Measurements from ENCODE around the gene SPACDR.

SPACDR gene

GRCh38 chr7:100419660-100420226 is 44.3 kb downstream of the SPACDR start:
- no peak for DNase-seq (ENCODE audit: extremely low read depth, insufficient read length)
- H3K4me3 ChIP-seq (replicated peaks; ENCODE audit: low read depth, low read length): no peak overlapping the region
- H3K27me3 ChIP-seq (replicated peaks; ENCODE audit: control insufficient read depth, insufficient read depth, low read length): no peaks in the 10 kb centered on the region
- no peaks in the 10 kb centered on the region for H3K36me3 ChIP-seq (ENCODE audit: control insufficient read depth, insufficient read depth, low read length)
- TF ChIP-seq, protein P1, sequence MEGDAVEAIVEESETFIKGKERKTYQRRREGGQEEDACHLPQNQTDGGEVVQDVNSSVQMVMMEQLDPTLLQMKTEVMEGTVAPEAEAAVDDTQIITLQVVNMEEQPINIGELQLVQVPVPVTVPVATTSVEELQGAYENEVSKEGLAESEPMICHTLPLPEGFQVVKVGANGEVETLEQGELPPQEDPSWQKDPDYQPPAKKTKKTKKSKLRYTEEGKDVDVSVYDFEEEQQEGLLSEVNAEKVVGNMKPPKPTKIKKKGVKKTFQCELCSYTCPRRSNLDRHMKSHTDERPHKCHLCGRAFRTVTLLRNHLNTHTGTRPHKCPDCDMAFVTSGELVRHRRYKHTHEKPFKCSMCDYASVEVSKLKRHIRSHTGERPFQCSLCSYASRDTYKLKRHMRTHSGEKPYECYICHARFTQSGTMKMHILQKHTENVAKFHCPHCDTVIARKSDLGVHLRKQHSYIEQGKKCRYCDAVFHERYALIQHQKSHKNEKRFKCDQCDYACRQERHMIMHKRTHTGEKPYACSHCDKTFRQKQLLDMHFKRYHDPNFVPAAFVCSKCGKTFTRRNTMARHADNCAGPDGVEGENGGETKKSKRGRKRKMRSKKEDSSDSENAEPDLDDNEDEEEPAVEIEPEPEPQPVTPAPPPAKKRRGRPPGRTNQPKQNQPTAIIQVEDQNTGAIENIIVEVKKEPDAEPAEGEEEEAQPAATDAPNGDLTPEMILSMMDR (IDR thresholded peaks at IDR 0.05; ENCODE audit: insufficient read depth, low read length, poor library complexity, severe bottlenecking): no peak

- DNase-seq (ENCODE audit: extremely low read depth, insufficient read length): no peak
- TF ChIP-seq, protein P1 (IDR thresholded peaks at IDR 0.05; ENCODE audit: insufficient read depth, low read length, poor library complexity, severe bottlenecking): no peak
- no peaks in the 10 kb centered on the region for H3K36me3 ChIP-seq (ENCODE audit: control insufficient read depth, insufficient read depth, low read length)
- H3K4me3 ChIP-seq (replicated peaks; ENCODE audit: low read depth, low read length): no peak overlapping the region
- H3K27me3 ChIP-seq (replicated peaks; ENCODE audit: control insufficient read depth, insufficient read depth, low read length): no peaks in the 10 kb centered on the region
Observed at GRCh38 chr7:100418930-100419659, 45.0 kb downstream of the SPACDR start.

- H3K36me3 ChIP-seq (ENCODE audit: control insufficient read depth, insufficient read depth, low read length): no peaks in the 10 kb centered on the region
- DNase-seq (ENCODE audit: extremely low read depth, insufficient read length): no peak
- H3K27me3 ChIP-seq (replicated peaks; ENCODE audit: control insufficient read depth, insufficient read depth, low read length): no peaks in the 10 kb centered on the region
- no peak overlapping the region for H3K4me3 ChIP-seq (replicated peaks; ENCODE audit: low read depth, low read length)
- TF ChIP-seq, protein P1 (IDR thresholded peaks at IDR 0.05; ENCODE audit: insufficient read depth, low read length, poor library complexity, severe bottlenecking): no peak
Observed at GRCh38 chr7:100415448-100415847, 48.6 kb downstream of the SPACDR start.

GRCh38 chr7:100413889-100414288 is 50.2 kb downstream of the SPACDR start:
- TF ChIP-seq, protein P1 (IDR thresholded peaks at IDR 0.05; ENCODE audit: insufficient read depth, low read length, poor library complexity, severe bottlenecking): no peak
- H3K27me3 ChIP-seq (replicated peaks; ENCODE audit: control insufficient read depth, insufficient read depth, low read length): no peaks in the 10 kb centered on the region
- DNase-seq (ENCODE audit: extremely low read depth, insufficient read length): no peak
- no peak overlapping the region for H3K4me3 ChIP-seq (replicated peaks; ENCODE audit: low read depth, low read length)
- no peaks in the 10 kb centered on the region for H3K36me3 ChIP-seq (ENCODE audit: control insufficient read depth, insufficient read depth, low read length)

GRCh38 chr7:100413346-100413745 is 50.7 kb downstream of the SPACDR start:
- Histone ChIP-seq H3K4me3 (replicated peaks; ENCODE audit: low read depth, low read length) (no peak overlapping the region), H3K36me3 (ENCODE audit: control insufficient read depth, insufficient read depth, low read length) (no peaks in the 10 kb centered on the region), H3K27me3 (replicated peaks; ENCODE audit: control insufficient read depth, insufficient read depth, low read length) (no peaks in the 10 kb centered on the region)
- no peak for DNase-seq (ENCODE audit: extremely low read depth, insufficient read length)
- TF ChIP-seq, protein P1 (IDR thresholded peaks at IDR 0.05; ENCODE audit: insufficient read depth, low read length, poor library complexity, severe bottlenecking): no peak

All from GM06990 (cell line).